HepG2 (cell line): ENCODE measurements around the gene GNA12. TPM values are rescaled to one million over a fixed set of nuclear protein-coding genes. Genes with fewer than 3 reads are reported as not detected.
A peak's percentile ranks its signal among the peaks of the same experiment; 100 is the strongest.

Experiments
- ATF4 ChIP-seq, 2 experiments: fragments of 450-650 bp in 1 of 2; sonication (generic) in 1 of 2; formaldehyde crosslinking; IDR thresholded peaks; 2 replicates each; pipeline versions ENCODE4 v1.5.0 to v1.8.0; 2020 to 2022; ENCODE audit warnings: mild to moderate bottlenecking in 1 of 2, missing genetic modification reagents in 1 of 2
- CEBPG ChIP-seq: IDR thresholded peaks from 2 replicates; pipeline ENCODE4 v1.6.1; 2016
- EEA1 ChIP-seq: sonication (generic); formaldehyde crosslinking; IDR thresholded peaks from 2 replicates; pipeline ENCODE4 v1.5.1; 2020; ENCODE audit warnings: mild to moderate bottlenecking, missing genetic modification reagents, borderline replicate concordance
- ERF ChIP-seq: IDR thresholded peaks from 2 replicates; pipeline ENCODE4 v1.6.1; 2018; ENCODE audit warnings: missing biosample characterization, missing genetic modification reagents
- ETV5 ChIP-seq: IDR thresholded peaks from 2 replicates; pipeline ENCODE4 v1.6.1; 2018; ENCODE audit warnings: missing biosample characterization, missing genetic modification reagents, inconsistent platforms, borderline replicate concordance
- GFI1 ChIP-seq: sonication (generic); formaldehyde crosslinking; IDR thresholded peaks from 2 replicates; pipeline ENCODE4 v1.5.0; 2020; ENCODE audit warnings: missing genetic modification reagents, mild to moderate bottlenecking, borderline replicate concordance
- HDAC2 ChIP-seq: sonication (generic); formaldehyde crosslinking; IDR thresholded peaks from 2 replicates; pipeline ENCODE4 v1.4.0; 2020; ENCODE audit warnings: missing genetic modification reagents
- HNF4A ChIP-seq: sonication (generic); formaldehyde crosslinking; IDR thresholded peaks from 2 replicates; pipeline ENCODE4 v1.4.0; 2020; ENCODE audit warnings: missing genetic modification reagents
- KAT8 ChIP-seq: IDR thresholded peaks from 2 replicates; pipeline ENCODE4 v1.6.1; 2016; ENCODE audit warnings: missing genetic modification reagents, missing compliant biosample characterization
- NCOR1 ChIP-seq: fragments of 200-600 bp; sonication (generic); IDR thresholded peaks from 2 replicates; pipeline ENCODE4 v1.7.0; 2017; ENCODE audit warnings: antibody characterized with exemption, low read length, borderline replicate concordance
- NR2F6 ChIP-seq, 2 experiments: IDR thresholded peaks; 2 replicates each; pipeline ENCODE4 v1.6.1; 2016; ENCODE audit warnings: antibody characterized with exemption in 1 of 2, mild to moderate bottlenecking in 1 of 2
- POGK ChIP-seq: sonication (generic); formaldehyde crosslinking; conservative IDR thresholded peaks from 2 replicates; pipeline ENCODE4 v1.8.0; 2022; ENCODE audit warnings: mild to moderate bottlenecking, moderate library complexity, missing genetic modification reagents
- XRCC5 ChIP-seq: fragments of 200-400 bp; formaldehyde crosslinking; optimal IDR thresholded peaks from 2 replicates; pipeline ENCODE3; 2017; ENCODE audit warnings: mild to moderate bottlenecking, low read length
- ZNF331 ChIP-seq: sonication (generic); formaldehyde crosslinking; IDR thresholded peaks from 2 replicates; pipeline ENCODE4 v1.4.0; 2020; ENCODE audit warnings: missing genetic modification reagents
- ZNF333 ChIP-seq: sonication (generic); formaldehyde crosslinking; IDR thresholded peaks from 2 replicates; pipeline ENCODE4 v1.4.0; 2020; ENCODE audit warnings: mild to moderate bottlenecking, missing genetic modification reagents, borderline replicate concordance
- ZNF367 ChIP-seq: sonication (generic); formaldehyde crosslinking; IDR thresholded peaks from 2 replicates; pipeline ENCODE4 v1.4.0; 2020; ENCODE audit warnings: missing genetic modification reagents, borderline replicate concordance
- polyA plus RNA-seq, 8 experiments: library from polyadenylated mRNA; depleted of rRNA in 3 of 8; stranded (reverse) in 7 of 8; unstranded in 1 of 8; fragments of >200 nt; fragmentation: Illumina TruSeq in 4 of 8; extraction: Trizol in 4 of 8; gene quantifications; 2 replicates each; pipeline versions ENCODE4 v1.2.1 to v1.2.3, GENCODE V29; 2011 to 2016; ENCODE audit warnings: low read depth in 4 of 8, missing spikeins in 1 of 8, mixed read lengths in 1 of 8; ENCODE audit not compliant: insufficient read depth in 1 of 8
- total RNA-seq, 5 experiments: library from RNA; depleted of rRNA; stranded (reverse); fragments of >200 nt; fragmentation: Illumina TruSeq; extraction: Trizol; gene quantifications; 2 replicates each; pipeline ENCODE4 v1.2.3, GENCODE V29; 2016; ENCODE audit warnings: low read depth in 1 of 5
- TF ChIP-seq, protein P1 (sequence below): sonication (generic); formaldehyde crosslinking; IDR thresholded peaks from one replicate; pipeline ENCODE4 v1.5.1; 2020; ENCODE audit warnings: mild to moderate bottlenecking, missing genetic modification reagents; ENCODE audit errors: not compliant biosample characterization

Gene GNA12
- total and polyA plus RNA-seq, 2 of the 13 experiments (the other 11 are each of a cell fraction or from before 2014, with no cell fraction given): 16.2 to 50.9 TPM

GRCh38 chr7:2817456-2817855, 26.7 kb downstream of the GNA12 start (continued):
- no peak for TF ChIP-seq POGK (CRISPR knock-in tag)
- no peak for TF ChIP-seq NR2F6 (IDR thresholded peaks at IDR 0.05)
- TF ChIP-seq NR2F6 (CRISPR knock-in tag; IDR thresholded peaks at IDR 0.05): peak; percentile 50; the same call in 1 of the 2 replicates
- TF ChIP-seq, protein P1, sequence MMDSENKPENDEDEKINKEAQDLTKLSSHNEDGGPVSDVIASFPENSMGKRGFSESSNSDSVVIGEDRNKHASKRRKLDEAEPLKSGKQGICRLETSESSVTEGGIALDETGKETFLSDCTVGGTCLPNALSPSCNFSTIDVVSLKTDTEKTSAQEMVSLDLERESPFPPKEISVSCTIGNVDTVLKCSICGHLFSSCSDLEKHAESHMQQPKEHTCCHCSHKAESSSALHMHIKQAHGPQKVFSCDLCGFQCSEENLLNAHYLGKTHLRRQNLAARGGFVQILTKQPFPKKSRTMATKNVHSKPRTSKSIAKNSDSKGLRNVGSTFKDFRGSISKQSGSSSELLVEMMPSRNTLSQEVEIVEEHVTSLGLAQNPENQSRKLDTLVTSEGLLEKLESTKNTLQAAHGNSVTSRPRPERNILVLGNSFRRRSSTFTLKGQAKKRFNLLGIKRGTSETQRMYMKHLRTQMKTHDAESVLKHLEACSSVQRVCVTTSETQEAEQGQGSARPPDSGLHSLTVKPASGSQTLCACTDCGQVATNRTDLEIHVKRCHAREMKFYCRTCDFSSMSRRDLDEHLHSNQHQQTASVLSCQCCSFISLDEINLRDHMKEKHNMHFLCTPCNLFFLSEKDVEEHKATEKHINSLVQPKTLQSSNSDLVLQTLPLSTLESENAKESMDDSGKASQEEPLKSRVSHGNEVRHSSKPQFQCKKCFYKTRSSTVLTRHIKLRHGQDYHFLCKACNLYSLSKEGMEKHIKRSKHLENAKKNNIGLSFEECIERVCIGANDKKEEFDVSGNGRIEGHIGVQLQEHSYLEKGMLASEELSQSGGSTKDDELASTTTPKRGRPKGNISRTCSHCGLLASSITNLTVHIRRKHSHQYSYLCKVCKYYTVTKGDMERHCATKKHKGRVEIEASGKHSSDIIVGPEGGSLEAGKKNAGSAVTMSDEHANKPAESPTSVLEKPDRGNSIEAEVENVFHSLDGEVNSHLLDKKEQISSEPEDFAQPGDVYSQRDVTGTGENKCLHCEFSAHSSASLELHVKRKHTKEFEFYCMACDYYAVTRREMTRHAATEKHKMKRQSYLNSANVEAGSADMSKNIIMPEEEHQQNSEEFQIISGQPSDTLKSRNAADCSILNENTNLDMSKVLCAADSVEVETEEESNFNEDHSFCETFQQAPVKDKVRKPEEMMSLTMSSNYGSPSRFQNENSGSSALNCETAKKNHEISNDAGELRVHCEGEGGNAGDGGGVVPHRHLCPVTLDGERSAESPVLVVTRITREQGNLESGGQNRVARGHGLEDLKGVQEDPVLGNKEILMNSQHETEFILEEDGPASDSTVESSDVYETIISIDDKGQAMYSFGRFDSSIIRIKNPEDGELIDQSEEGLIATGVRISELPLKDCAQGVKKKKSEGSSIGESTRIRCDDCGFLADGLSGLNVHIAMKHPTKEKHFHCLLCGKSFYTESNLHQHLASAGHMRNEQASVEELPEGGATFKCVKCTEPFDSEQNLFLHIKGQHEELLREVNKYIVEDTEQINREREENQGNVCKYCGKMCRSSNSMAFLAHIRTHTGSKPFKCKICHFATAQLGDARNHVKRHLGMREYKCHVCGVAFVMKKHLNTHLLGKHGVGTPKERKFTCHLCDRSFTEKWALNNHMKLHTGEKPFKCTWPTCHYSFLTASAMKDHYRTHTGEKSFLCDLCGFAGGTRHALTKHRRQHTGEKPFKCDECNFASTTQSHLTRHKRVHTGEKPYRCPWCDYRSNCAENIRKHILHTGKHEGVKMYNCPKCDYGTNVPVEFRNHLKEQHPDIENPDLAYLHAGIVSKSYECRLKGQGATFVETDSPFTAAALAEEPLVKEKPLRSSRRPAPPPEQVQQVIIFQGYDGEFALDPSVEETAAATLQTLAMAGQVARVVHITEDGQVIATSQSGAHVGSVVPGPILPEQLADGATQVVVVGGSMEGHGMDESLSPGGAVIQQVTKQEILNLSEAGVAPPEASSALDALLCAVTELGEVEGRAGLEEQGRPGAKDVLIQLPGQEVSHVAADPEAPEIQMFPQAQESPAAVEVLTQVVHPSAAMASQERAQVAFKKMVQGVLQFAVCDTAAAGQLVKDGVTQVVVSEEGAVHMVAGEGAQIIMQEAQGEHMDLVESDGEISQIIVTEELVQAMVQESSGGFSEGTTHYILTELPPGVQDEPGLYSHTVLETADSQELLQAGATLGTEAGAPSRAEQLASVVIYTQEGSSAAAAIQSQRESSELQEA (CRISPR knock-in tag): no peak
- TF ChIP-seq HDAC2: peak; percentile 51; the same call in 1 of the 2 replicates
- TF ChIP-seq ZNF367 (CRISPR knock-in tag): no peak
- TF ChIP-seq ATF4 (CRISPR knock-in tag; IDR thresholded peaks at IDR 0.05): 0 out of 4 replicates have a peak, but pooled peaks of 1 of the 2 experiments have one; percentile 33
- TF ChIP-seq ETV5 (CRISPR knock-in tag): peak; percentile 13; the same call in 1 of the 2 replicates
- peak; percentile 37 for TF ChIP-seq CEBPG (CRISPR knock-in tag)
- peak; percentile 29; the same call in 1 of the 2 replicates for TF ChIP-seq ZNF331 (CRISPR knock-in tag)
- peak; percentile 86 for TF ChIP-seq HNF4A (CRISPR knock-in tag)
- TF ChIP-seq GFI1 (CRISPR knock-in tag): 0 out of 2 replicates have a peak, but pooled peaks have one; percentile 27
- TF ChIP-seq ZNF333 (CRISPR knock-in tag): no peak
- no peak for TF ChIP-seq XRCC5
- peak; percentile 40; the same call in 1 of the 2 replicates for TF ChIP-seq KAT8 (CRISPR knock-in tag)
- TF ChIP-seq EEA1 (CRISPR knock-in tag): no peak
- TF ChIP-seq NCOR1: no peak
- 0 out of 2 replicates have a peak, but pooled peaks have one; percentile 29 for TF ChIP-seq ERF
